Panc1 (cell line): ENCODE results near the gene HNRNPA3. TPM values are rescaled to one million over a fixed set of nuclear protein-coding genes. Genes with fewer than 3 reads are reported as not detected.
"Not testable (repeated sequence)": the region's sequence is repeated elsewhere in the genome, so short reads cannot be mapped to it uniquely, and the experiment has no call there.

Experiments used
- ATAC-seq: fragments of 200-7000 bp; cut with Tn5 transposase; 2 replicates; pipeline ENCODE4 v1.9.1; 2020; ENCODE audit warnings: mild to moderate bottlenecking, moderate library complexity
- BruUV-seq: library from RNA; stranded (reverse); fragments of 400-500 nt; replicated peaks from 2 replicates; lab custom pipeline; 2021; lab: Mats Ljungman, UMichigan
- CTCF ChIA-PET: fragments of 300-600 bp; sonication (Branson Sonifier 250); formaldehyde crosslinking; loops from one replicate; lab custom pipeline; 2022; ENCODE audit warnings: antibody characterized with exemption; lab: Charles Lee
- POLR2A ChIA-PET: fragments of 300-600 bp; sonication (Branson Sonifier 250); formaldehyde crosslinking; loops from one replicate; lab custom pipeline; 2022; ENCODE audit warnings: antibody characterized with exemption; lab: Charles Lee
- DNase-seq: peaks from one replicate; pipeline ENCODE4 v3.0.0-alpha.2; 2010; ENCODE audit warnings: low read depth, low spot score
- H3K27ac ChIP-seq: 2 replicates; pipeline ENCODE4 v1.5.1; 2011; ENCODE audit warnings: mild to moderate bottlenecking, low read length, inconsistent platforms
- H3K27me3 ChIP-seq: fragments of 200-500 bp; sonication (Bioruptor generic); 2 replicates; pipeline ENCODE4 v1.6.0; 2014; ENCODE audit warnings: low read length, inconsistent platforms; ENCODE audit not compliant: control insufficient read depth, insufficient read depth
- H3K36me3 ChIP-seq: fragments of 200-500 bp; sonication (Bioruptor generic); 2 replicates; pipeline ENCODE4 v1.5.1; 2014; ENCODE audit warnings: inconsistent platforms, mild to moderate bottlenecking, low read length, moderate library complexity; ENCODE audit not compliant: control insufficient read depth, insufficient read depth
- H3K4me1 ChIP-seq: 2 replicates; pipeline ENCODE4 v1.5.1; 2011; ENCODE audit warnings: inconsistent platforms, mild to moderate bottlenecking, low read length, moderate library complexity; ENCODE audit not compliant: control insufficient read depth, insufficient read depth
- H3K4me3 ChIP-seq, 2 experiments: 2 replicates each; pipeline ENCODE4 v1.5.1; 2011 to 2012; ENCODE audit warnings: low read depth in 2 of 2, low read length in 2 of 2, mild to moderate bottlenecking in 2 of 2, inconsistent platforms in 1 of 2, moderate library complexity in 1 of 2
- H3K9me3 ChIP-seq: fragments of 200-500 bp; sonication (Bioruptor generic); 2 replicates; pipeline ENCODE4 v1.5.1; 2014; ENCODE audit warnings: low read depth, mild to moderate bottlenecking, inconsistent platforms, low read length, moderate library complexity; ENCODE audit not compliant: control insufficient read depth, insufficient read depth
- CTCF ChIP-seq: fragments of 450-650 bp; IDR thresholded peaks from 2 replicates; pipeline ENCODE4 v1.5.1; 2017; ENCODE audit warnings: mild to moderate bottlenecking
- POLR2AphosphoS5 ChIP-seq: IDR thresholded peaks from 2 replicates; pipeline ENCODE4 v1.6.1; 2012; ENCODE audit warnings: mild to moderate bottlenecking, low read depth, low read length, moderate library complexity
- SIN3A ChIP-seq: IDR thresholded peaks from 2 replicates; pipeline ENCODE4 v1.6.1; 2012; ENCODE audit warnings: low read depth, mild to moderate bottlenecking, low read length, moderate library complexity, borderline replicate concordance; ENCODE audit not compliant: insufficient read depth
- TCF7L2 ChIP-seq: IDR thresholded peaks from 2 replicates; pipeline ENCODE4 v1.6.1; 2011; ENCODE audit warnings: mild to moderate bottlenecking, low read depth, low read length, inconsistent platforms
- in situ Hi-C: cut with HindIII; loops from 2 replicates; pipeline ENCODE4 v1.10.0; 2016; ENCODE audit warnings: low sequenced_read_pairs, low pct_unique_long_range_greater_than_20kb
- intact Hi-C: fragments of 100-400 bp; cut with micrococcal nuclease; formaldehyde crosslinking; loops from one replicate; pipeline ENCODE4 v1.10.0; 2022; ENCODE audit not compliant: unreplicated experiment
- total RNA-seq: library from RNA; stranded (reverse); gene quantifications from one replicate; pipeline ENCODE4 v1.2.1, GENCODE V29; 2021; ENCODE audit not compliant: unreplicated experiment
- TF ChIP-seq, protein P1 (sequence below), 2 experiments: IDR thresholded peaks; 2 replicates each; pipeline ENCODE4 v1.6.1; 2011 to 2012; ENCODE audit warnings: low read depth in 2 of 2, control low read depth in 1 of 2, low read length in 1 of 2, mild to moderate bottlenecking in 1 of 2, moderate library complexity in 1 of 2; ENCODE audit not compliant: insufficient read depth in 1 of 2

Gene HNRNPA3
- total RNA-seq, 1 experiment from 2014 or later: 228 TPM

- TF ChIP-seq TCF7L2: no peak
Measured at GRCh38 chr2:177178797-177179196, 33.8 kb upstream of the HNRNPA3 start (continued).

- Histone ChIP-seq H3K36me3 (no peaks in the 10 kb centered on the region), H3K27ac (no peak overlapping the region), H3K27me3 (no peaks in the 10 kb centered on the region), H3K4me3 (no peak overlapping the region), H3K4me1 (peaks cover 29% of the 10 kb centered on the region), H3K9me3 (no peaks in the 10 kb centered on the region)
- BruUV-seq: no TSS peak
- ChIA-PET POLR2A (interaction anchor here (0.7 kb wide), 1 partner anchor 47 kb away, joined by 9 read pairs; no protein-coding TSS in a partner anchor), CTCF (interaction anchor here (1.4 kb wide), 1 partner anchor 18 kb away, joined by 7 read pairs; no protein-coding TSS in a partner anchor)
- TF ChIP-seq TCF7L2 (no peak), CTCF (no peak), POLR2AphosphoS5 (no peak), SIN3A (no peak)
- TF ChIP-seq, protein P1, sequence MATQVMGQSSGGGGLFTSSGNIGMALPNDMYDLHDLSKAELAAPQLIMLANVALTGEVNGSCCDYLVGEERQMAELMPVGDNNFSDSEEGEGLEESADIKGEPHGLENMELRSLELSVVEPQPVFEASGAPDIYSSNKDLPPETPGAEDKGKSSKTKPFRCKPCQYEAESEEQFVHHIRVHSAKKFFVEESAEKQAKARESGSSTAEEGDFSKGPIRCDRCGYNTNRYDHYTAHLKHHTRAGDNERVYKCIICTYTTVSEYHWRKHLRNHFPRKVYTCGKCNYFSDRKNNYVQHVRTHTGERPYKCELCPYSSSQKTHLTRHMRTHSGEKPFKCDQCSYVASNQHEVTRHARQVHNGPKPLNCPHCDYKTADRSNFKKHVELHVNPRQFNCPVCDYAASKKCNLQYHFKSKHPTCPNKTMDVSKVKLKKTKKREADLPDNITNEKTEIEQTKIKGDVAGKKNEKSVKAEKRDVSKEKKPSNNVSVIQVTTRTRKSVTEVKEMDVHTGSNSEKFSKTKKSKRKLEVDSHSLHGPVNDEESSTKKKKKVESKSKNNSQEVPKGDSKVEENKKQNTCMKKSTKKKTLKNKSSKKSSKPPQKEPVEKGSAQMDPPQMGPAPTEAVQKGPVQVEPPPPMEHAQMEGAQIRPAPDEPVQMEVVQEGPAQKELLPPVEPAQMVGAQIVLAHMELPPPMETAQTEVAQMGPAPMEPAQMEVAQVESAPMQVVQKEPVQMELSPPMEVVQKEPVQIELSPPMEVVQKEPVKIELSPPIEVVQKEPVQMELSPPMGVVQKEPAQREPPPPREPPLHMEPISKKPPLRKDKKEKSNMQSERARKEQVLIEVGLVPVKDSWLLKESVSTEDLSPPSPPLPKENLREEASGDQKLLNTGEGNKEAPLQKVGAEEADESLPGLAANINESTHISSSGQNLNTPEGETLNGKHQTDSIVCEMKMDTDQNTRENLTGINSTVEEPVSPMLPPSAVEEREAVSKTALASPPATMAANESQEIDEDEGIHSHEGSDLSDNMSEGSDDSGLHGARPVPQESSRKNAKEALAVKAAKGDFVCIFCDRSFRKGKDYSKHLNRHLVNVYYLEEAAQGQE (IDR thresholded peaks at IDR 0.05; ENCODE audit: insufficient read depth in 1 of 2, low read depth in 2 of 2, low read length in 1 of 2): no peak
- in situ Hi-C loops: no loop called here
- no peak for DNase-seq
- intact Hi-C loops: no loop called here
- ATAC-seq: no peak
Measured at GRCh38 chr2:177179227-177179626, 33.4 kb upstream of the HNRNPA3 start.

- H3K36me3 ChIP-seq, ATAC-seq, intact Hi-C loops, POLR2A ChIA-PET, CTCF ChIA-PET, H3K27ac ChIP-seq, BruUV-seq, DNase-seq, H3K4me3 ChIP-seq, H3K9me3 ChIP-seq, in situ Hi-C loops, H3K27me3 ChIP-seq: not testable (repeated sequence)
- peaks cover 26% of the 10 kb centered on the region for H3K4me1 ChIP-seq
Measured at GRCh38 chr2:177179671-177180070, 32.9 kb upstream of the HNRNPA3 start.
